ENCODE measurements around the gene SERINC2. TPM values are rescaled to one million over a fixed set of nuclear protein-coding genes. Genes with fewer than 3 reads are reported as not detected.

Gene SERINC2
- total and polyA plus RNA-seq, 9 of the 15 experiments (the other 6 are each of a cell fraction or from before 2014, with no cell fraction given): 0.07 to 1.2 (median 0.70) TPM; not detected in 2

DNA sequence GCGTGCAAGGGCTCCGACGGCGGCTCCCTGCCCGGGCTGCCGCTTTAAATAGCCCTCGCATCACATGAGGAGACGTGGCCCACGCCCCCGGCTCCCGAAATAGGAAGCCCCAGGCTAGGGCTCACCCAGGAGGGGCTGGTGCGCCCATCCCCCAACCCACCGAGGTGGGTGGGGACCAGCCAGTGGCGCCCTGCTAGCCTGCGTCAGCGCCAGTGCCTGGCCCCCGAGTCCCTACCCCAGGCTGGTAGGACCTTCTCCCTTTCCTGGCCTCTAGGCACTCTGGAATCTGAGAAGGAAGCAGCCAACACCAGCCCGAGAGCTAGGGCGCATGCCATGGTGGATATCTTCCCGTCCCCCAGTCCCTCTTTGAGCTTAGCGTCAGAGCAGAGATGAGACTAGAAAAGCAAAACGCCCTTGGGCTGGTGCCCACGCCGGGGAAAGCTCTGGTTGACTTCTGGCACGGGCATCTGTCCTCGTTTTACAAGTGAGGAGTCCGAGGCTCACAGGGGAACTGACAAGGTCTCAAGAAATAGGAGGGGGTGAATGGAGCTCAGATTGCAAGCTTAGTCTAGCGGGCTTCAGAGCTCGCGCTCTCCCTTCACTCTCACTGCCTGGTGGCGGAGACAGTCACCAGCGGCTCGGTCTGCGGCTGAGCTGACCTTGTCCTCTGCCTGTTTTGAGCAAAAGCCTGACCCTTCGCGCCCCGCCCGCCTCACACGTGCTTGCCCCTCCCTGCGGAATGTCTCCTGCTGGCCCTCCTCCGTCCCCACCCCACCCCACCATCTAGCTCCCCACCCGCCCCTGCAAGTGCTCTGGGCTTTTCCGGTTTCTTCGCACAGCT, 39.7 kb upstream of the SERINC2 start, which contains the start of gene FABP3 (continued):
- TF ChIP-seq SAFB2 (IDR thresholded peaks at IDR 0.05; ENCODE audit: borderline replicate concordance, low read depth, low read length, severe bottlenecking): no peak
- no peak for TF ChIP-seq ZNF24 (IDR thresholded peaks at IDR 0.05)
- no peak for TF ChIP-seq HIVEP1 (CRISPR knock-in tag; IDR thresholded peaks at IDR 0.05)
- TF ChIP-seq, protein P1, sequence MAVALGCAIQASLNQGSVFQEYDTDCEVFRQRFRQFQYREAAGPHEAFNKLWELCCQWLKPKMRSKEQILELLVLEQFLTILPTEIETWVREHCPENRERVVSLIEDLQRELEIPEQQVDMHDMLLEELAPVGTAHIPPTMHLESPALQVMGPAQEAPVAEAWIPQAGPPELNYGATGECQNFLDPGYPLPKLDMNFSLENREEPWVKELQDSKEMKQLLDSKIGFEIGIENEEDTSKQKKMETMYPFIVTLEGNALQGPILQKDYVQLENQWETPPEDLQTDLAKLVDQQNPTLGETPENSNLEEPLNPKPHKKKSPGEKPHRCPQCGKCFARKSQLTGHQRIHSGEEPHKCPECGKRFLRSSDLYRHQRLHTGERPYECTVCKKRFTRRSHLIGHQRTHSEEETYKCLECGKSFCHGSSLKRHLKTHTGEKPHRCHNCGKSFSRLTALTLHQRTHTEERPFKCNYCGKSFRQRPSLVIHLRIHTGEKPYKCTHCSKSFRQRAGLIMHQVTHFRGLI (CRISPR knock-in tag; IDR thresholded peaks at IDR 0.05): no peak
- no peak for TF ChIP-seq ZFP30 (CRISPR knock-in tag; IDR thresholded peaks at IDR 0.05; ENCODE audit: borderline replicate concordance)
- no peak for TF ChIP-seq POLR3G (IDR thresholded peaks at IDR 0.05; ENCODE audit: extremely low read depth, insufficient read length, insufficient replicate concordance)
- no peak for TF ChIP-seq MYBL2 (IDR thresholded peaks at IDR 0.05; ENCODE audit: low read depth)
- no peak for TF ChIP-seq MYBL2 (CRISPR knock-in tag; IDR thresholded peaks at IDR 0.05; ENCODE audit: borderline replicate concordance)
- no peak for TF ChIP-seq SAFB (IDR thresholded peaks at IDR 0.05; ENCODE audit: borderline replicate concordance, low read depth, low read length)
- TF ChIP-seq, protein P2, sequence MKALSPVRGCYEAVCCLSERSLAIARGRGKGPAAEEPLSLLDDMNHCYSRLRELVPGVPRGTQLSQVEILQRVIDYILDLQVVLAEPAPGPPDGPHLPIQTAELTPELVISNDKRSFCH (CRISPR knock-in tag; IDR thresholded peaks at IDR 0.05): no peak
- TF ChIP-seq, protein P2 (tag; IDR thresholded peaks at IDR 0.05): no peak
- TF ChIP-seq, protein P3, sequence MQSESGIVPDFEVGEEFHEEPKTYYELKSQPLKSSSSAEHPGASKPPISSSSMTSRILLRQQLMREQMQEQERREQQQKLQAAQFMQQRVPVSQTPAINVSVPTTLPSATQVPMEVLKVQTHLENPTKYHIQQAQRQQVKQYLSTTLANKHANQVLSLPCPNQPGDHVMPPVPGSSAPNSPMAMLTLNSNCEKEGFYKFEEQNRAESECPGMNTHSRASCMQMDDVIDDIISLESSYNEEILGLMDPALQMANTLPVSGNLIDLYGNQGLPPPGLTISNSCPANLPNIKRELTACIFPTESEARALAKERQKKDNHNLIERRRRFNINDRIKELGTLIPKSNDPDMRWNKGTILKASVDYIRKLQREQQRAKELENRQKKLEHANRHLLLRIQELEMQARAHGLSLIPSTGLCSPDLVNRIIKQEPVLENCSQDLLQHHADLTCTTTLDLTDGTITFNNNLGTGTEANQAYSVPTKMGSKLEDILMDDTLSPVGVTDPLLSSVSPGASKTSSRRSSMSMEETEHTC (IDR thresholded peaks at IDR 0.05): no peak
- TF ChIP-seq, protein P4, sequence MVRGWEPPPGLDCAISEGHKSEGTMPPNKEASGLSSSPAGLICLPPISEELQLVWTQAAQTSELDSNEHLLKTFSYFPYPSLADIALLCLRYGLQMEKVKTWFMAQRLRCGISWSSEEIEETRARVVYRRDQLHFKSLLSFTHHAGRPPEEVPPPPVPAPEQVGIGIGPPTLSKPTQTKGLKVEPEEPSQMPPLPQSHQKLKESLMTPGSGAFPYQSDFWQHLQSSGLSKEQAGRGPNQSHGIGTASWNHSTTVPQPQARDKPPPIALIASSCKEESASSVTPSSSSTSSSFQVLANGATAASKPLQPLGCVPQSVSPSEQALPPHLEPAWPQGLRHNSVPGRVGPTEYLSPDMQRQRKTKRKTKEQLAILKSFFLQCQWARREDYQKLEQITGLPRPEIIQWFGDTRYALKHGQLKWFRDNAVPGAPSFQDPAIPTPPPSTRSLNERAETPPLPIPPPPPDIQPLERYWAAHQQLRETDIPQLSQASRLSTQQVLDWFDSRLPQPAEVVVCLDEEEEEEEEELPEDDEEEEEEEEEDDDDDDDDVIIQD (CRISPR knock-in tag; IDR thresholded peaks at IDR 0.05): no peak
- TF ChIP-seq, protein P5, sequence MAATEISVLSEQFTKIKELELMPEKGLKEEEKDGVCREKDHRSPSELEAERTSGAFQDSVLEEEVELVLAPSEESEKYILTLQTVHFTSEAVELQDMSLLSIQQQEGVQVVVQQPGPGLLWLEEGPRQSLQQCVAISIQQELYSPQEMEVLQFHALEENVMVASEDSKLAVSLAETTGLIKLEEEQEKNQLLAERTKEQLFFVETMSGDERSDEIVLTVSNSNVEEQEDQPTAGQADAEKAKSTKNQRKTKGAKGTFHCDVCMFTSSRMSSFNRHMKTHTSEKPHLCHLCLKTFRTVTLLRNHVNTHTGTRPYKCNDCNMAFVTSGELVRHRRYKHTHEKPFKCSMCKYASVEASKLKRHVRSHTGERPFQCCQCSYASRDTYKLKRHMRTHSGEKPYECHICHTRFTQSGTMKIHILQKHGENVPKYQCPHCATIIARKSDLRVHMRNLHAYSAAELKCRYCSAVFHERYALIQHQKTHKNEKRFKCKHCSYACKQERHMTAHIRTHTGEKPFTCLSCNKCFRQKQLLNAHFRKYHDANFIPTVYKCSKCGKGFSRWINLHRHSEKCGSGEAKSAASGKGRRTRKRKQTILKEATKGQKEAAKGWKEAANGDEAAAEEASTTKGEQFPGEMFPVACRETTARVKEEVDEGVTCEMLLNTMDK (IDR thresholded peaks at IDR 0.05; ENCODE audit: borderline replicate concordance, insufficient read depth, low read depth, low read length, poor library complexity, severe bottlenecking): no peak
- no peak for TF ChIP-seq RCOR1 (IDR thresholded peaks at IDR 0.05; ENCODE audit: borderline replicate concordance in 1 of 2, low read depth in 2 of 2, low read length in 2 of 2)
- no peak for TF ChIP-seq KLF10 (CRISPR knock-in tag; IDR thresholded peaks at IDR 0.05)
- TF ChIP-seq ZFX (CRISPR knock-in tag; IDR thresholded peaks at IDR 0.05): no peak
- TF ChIP-seq SUPT5H (IDR thresholded peaks at IDR 0.05): no peak
- no peak for TF ChIP-seq PRMT5 (CRISPR knock-in tag; IDR thresholded peaks at IDR 0.05)
- TF ChIP-seq PHB2 (IDR thresholded peaks at IDR 0.05; ENCODE audit: low read depth): no peak
- TF ChIP-seq PPARD (CRISPR knock-in tag; IDR thresholded peaks at IDR 0.05): no peak

Data from K562 (cell line).